WTC11 (cell line): Measurements from ENCODE around the gene ZNF555. TPM values are rescaled to one million over a fixed set of nuclear protein-coding genes. Genes with fewer than 3 reads are reported as not detected.

Experiments used
- ATAC-seq: fragments of 200-7000 bp; cut with Tn5 transposase; 2 replicates; pipeline ENCODE4 v1.10.0; 2021; ENCODE audit warnings: mild to moderate bottlenecking, moderate library complexity
- CTCF ChIA-PET: fragments of 300-600 bp; sonication (Branson Sonifier 250); formaldehyde crosslinking; loops from one replicate; lab custom pipeline; 2021; ENCODE audit warnings: antibody characterized with exemption; lab: Charles Lee
- POLR2A ChIA-PET: fragments of 350-600 bp; sonication (Branson Sonifier 250); formaldehyde crosslinking; loops from one replicate; lab custom pipeline; 2021; ENCODE audit warnings: antibody characterized with exemption; lab: Charles Lee
- DNase-seq: peaks from one replicate; pipeline ENCODE4 v3.0.0; 2021; ENCODE audit warnings: low spot score
- H3K27ac Mint-ChIP-seq: 2 replicates; pipeline ENCODE4 v1.8.0; 2021; ENCODE audit warnings: mixed read lengths
- H3K27me3 Mint-ChIP-seq: 2 replicates; pipeline ENCODE4 v1.8.0; 2021; ENCODE audit warnings: low read depth, mild to moderate bottlenecking, moderate library complexity, mixed read lengths
- H3K36me3 Mint-ChIP-seq: 2 replicates; pipeline ENCODE4 v1.8.0; 2021; ENCODE audit warnings: mixed read lengths
- H3K4me1 Mint-ChIP-seq: 2 replicates; pipeline ENCODE4 v1.8.0; 2022; ENCODE audit warnings: mixed read lengths
- H3K4me3 Mint-ChIP-seq: 2 replicates; pipeline ENCODE4 v1.8.0; 2021; ENCODE audit warnings: mild to moderate bottlenecking, moderate library complexity, mixed read lengths
- H3K9me3 Mint-ChIP-seq: 2 replicates; pipeline ENCODE4 v1.8.0; 2021; ENCODE audit warnings: mixed read lengths
- ATF2 ChIP-seq: sonication (generic); formaldehyde crosslinking; IDR thresholded peaks from 2 replicates; pipeline ENCODE4 v1.8.1; 2022; ENCODE audit warnings: low read depth, missing genetic modification reagents, borderline replicate concordance
- ATF3 ChIP-seq: sonication (generic); formaldehyde crosslinking; conservative IDR thresholded peaks from 2 replicates; pipeline ENCODE4 v1.8.1; 2022; ENCODE audit warnings: mild to moderate bottlenecking, missing genetic modification reagents
- ATF6 ChIP-seq: sonication (generic); formaldehyde crosslinking; IDR thresholded peaks from 2 replicates; pipeline ENCODE4 v1.8.1; 2023; ENCODE audit warnings: mild to moderate bottlenecking, missing genetic modification reagents
- E2F1 ChIP-seq: sonication (generic); formaldehyde crosslinking; IDR thresholded peaks from 2 replicates; pipeline ENCODE4 v1.8.0; 2022; ENCODE audit warnings: mild to moderate bottlenecking, missing genetic modification reagents
- E2F5 ChIP-seq: sonication (generic); formaldehyde crosslinking; IDR thresholded peaks from 2 replicates; pipeline ENCODE4 v1.8.1; 2022; ENCODE audit warnings: mild to moderate bottlenecking, moderate library complexity, missing genetic modification reagents
- ELF4 ChIP-seq: sonication (generic); formaldehyde crosslinking; IDR thresholded peaks from 2 replicates; pipeline ENCODE4 v1.8.1; 2022; ENCODE audit warnings: low read depth, mild to moderate bottlenecking, moderate library complexity, missing genetic modification reagents
- EMX1 ChIP-seq: fragments of 250-450 bp; sonication (Bioruptor Pico); IDR thresholded peaks from 2 replicates; pipeline ENCODE4 v1.8.0; 2021; ENCODE audit warnings: mild to moderate bottlenecking
- FOXJ3 ChIP-seq: sonication (generic); formaldehyde crosslinking; IDR thresholded peaks from 2 replicates; pipeline ENCODE4 v1.9.0; 2021; ENCODE audit warnings: missing genetic modification reagents, mild to moderate bottlenecking, borderline replicate concordance
- GABPB1 ChIP-seq: sonication (generic); formaldehyde crosslinking; IDR thresholded peaks from 2 replicates; pipeline ENCODE4 v1.8.1; 2023; ENCODE audit warnings: mild to moderate bottlenecking, missing genetic modification reagents
- JUN ChIP-seq: sonication (generic); formaldehyde crosslinking; IDR thresholded peaks from 2 replicates; pipeline ENCODE4 v1.8.0; 2023; ENCODE audit warnings: mild to moderate bottlenecking, missing genetic modification reagents
- NFE2L1 ChIP-seq: sonication (generic); formaldehyde crosslinking; IDR thresholded peaks from 2 replicates; pipeline ENCODE4 v1.8.1; 2023; ENCODE audit warnings: missing genetic modification reagents
- NFYB ChIP-seq: sonication (generic); formaldehyde crosslinking; conservative IDR thresholded peaks from 2 replicates; pipeline ENCODE4 v1.8.0; 2022; ENCODE audit warnings: low read depth, missing genetic modification reagents
- PREB ChIP-seq: sonication (generic); formaldehyde crosslinking; IDR thresholded peaks from 2 replicates; pipeline ENCODE4 v1.8.1; 2022; ENCODE audit warnings: mild to moderate bottlenecking, missing genetic modification reagents, moderate library complexity, borderline replicate concordance
- PRRX2 ChIP-seq: fragments of 250-450 bp; sonication (Bioruptor Pico); IDR thresholded peaks from 2 replicates; pipeline ENCODE4 v1.8.0; 2021; ENCODE audit warnings: mild to moderate bottlenecking
- USF1 ChIP-seq: sonication (generic); formaldehyde crosslinking; IDR thresholded peaks from 2 replicates; pipeline ENCODE4 v1.8.0; 2022; ENCODE audit warnings: mild to moderate bottlenecking, missing genetic modification reagents
- USF2 ChIP-seq: sonication (generic); formaldehyde crosslinking; IDR thresholded peaks from 2 replicates; pipeline ENCODE4 v1.8.1; 2023; ENCODE audit warnings: mild to moderate bottlenecking, missing genetic modification reagents, moderate library complexity
- ZNF396 ChIP-seq: fragments of 250-450 bp; sonication (Bioruptor Pico); IDR thresholded peaks from 2 replicates; pipeline ENCODE4 v1.8.0; 2021; ENCODE audit warnings: mild to moderate bottlenecking, moderate library complexity, borderline replicate concordance
- ZNF416 ChIP-seq: fragments of 250-450 bp; sonication (Bioruptor Pico); IDR thresholded peaks from 2 replicates; pipeline ENCODE4 v1.9.0; 2021; ENCODE audit warnings: mild to moderate bottlenecking, inconsistent platforms
- total RNA-seq: library from RNA; stranded (reverse); gene quantifications from 3 replicates; pipeline ENCODE4 v1.2.3, GENCODE V29; 2021

ZNF555 gene
- total RNA-seq, 1 experiment from 2014 or later = 6.6 TPM

- TF ChIP-seq USF2 (CRISPR knock-in tag) (no peak), ATF6 (no peak), EMX1 (CRISPR knock-in tag) (no peak), FOXJ3 (CRISPR knock-in tag) (no peak), ZNF416 (CRISPR knock-in tag) (no peak)
Measured at GRCh38 chr19:2877398-2878331, 36.4 kb downstream of the ZNF555 start (continued).

- Mint-ChIP-seq H3K27me3 (no peaks in the 10 kb centered on the region; the same call in 1 of the 2 replicates), H3K36me3 (peaks cover 6% of the 10 kb centered on the region; the same call in 1 of the 2 replicates), H3K4me3 (no peak overlapping the region), H3K9me3 (peaks cover 23% of the 10 kb centered on the region), H3K27ac (no peak overlapping the region), H3K4me1 (peaks cover 8% of the 10 kb centered on the region)
- no peak for DNase-seq
- ATAC-seq = no peak
- TF ChIP-seq NFYB (CRISPR knock-in tag) (0 out of 2 replicates have a peak, but pooled peaks have one; percentile 22), E2F5 (CRISPR knock-in tag) (no peak), PREB (no peak)
- ChIA-PET CTCF (interaction anchor here (1.2 kb wide), 1 partner anchor 67 kb away, joined by 3 read pairs; no protein-coding TSS in a partner anchor), POLR2A (no interaction called here)
Measured at GRCh38 chr19:2883686-2884439, 42.6 kb downstream of the ZNF555 start.

- 0 out of 2 replicates have a peak, but pooled peaks cover 2% of the 10 kb centered on the region for H3K36me3 Mint-ChIP-seq
- ATAC-seq (no peak), DNase-seq (no peak)
- CTCF ChIA-PET = no interaction called here
- peaks cover 15% of the 10 kb centered on the region for H3K9me3 Mint-ChIP-seq
- H3K4me3 Mint-ChIP-seq = no peak overlapping the region
- peaks cover 8% of the 10 kb centered on the region for H3K4me1 Mint-ChIP-seq
- no peaks in the 10 kb centered on the region for H3K27me3 Mint-ChIP-seq
- no peak overlapping the region for H3K27ac Mint-ChIP-seq
- POLR2A ChIA-PET = no interaction called here
- no peak for TF ChIP-seq GABPB1 (CRISPR knock-in tag)
- TF ChIP-seq JUN = no peak
- no peak for TF ChIP-seq ZNF396 (CRISPR knock-in tag)
- no peak for TF ChIP-seq E2F5 (CRISPR knock-in tag)
- no peak for TF ChIP-seq NFYB (CRISPR knock-in tag)
- no peak for TF ChIP-seq ZNF416 (CRISPR knock-in tag)
- no peak for TF ChIP-seq ELF4
- no peak for TF ChIP-seq PRRX2 (CRISPR knock-in tag)
- TF ChIP-seq E2F1 = no peak
- no peak for TF ChIP-seq USF1 (CRISPR knock-in tag)
- no peak for TF ChIP-seq ATF2 (CRISPR knock-in tag)
- TF ChIP-seq NFE2L1 (CRISPR knock-in tag) = no peak
- no peak for TF ChIP-seq ATF3
Measured at GRCh38 chr19:2885736-2886135, 44.5 kb downstream of the ZNF555 start.
